K562 (cell line): ENCODE data around the gene SLIT2. TPM values are rescaled to one million over a fixed set of nuclear protein-coding genes. Genes with fewer than 3 reads are reported as not detected.

ENCODE experiments used
- ATAC-seq: fragments of 200-7000 bp; cut with Tn5 transposase; 3 replicates; pipeline ENCODE4 v1.9.1; 2020; ENCODE audit warnings: moderate library complexity
- BruUV-seq: library from RNA; stranded (reverse); fragments of 400-500 nt; replicated peaks from 2 replicates; lab custom pipeline; 2021; lab: Mats Ljungman, UMichigan
- CTCF ChIA-PET: fragments of 300-600 bp; formaldehyde crosslinking; extraction: SDS; loops from one replicate; lab custom pipeline; 2021; ENCODE audit warnings: low intra/inter-chr PET ratio; lab: Yijun Ruan, JAX
- POLR2A ChIA-PET: fragments of 300-600, 350-650 bp; sonication (Branson Sonifier 250); formaldehyde crosslinking; extraction: SDS; loops from one replicate; lab custom pipeline; 2021; ENCODE audit warnings: antibody characterized with exemption, inconsistent platforms; lab: Yijun Ruan, JAX
- DNase-seq, 4 experiments: peaks; one replicate each; pipeline versions ENCODE4 v3.0.0 to v3.0.0-alpha.2; 2011 to 2018; ENCODE audit warnings: low spot score in 3 of 4, mixed read lengths in 3 of 4; ENCODE audit errors: extremely low read depth in 1 of 4
- FAIRE-seq: peaks from 2 replicates; lab custom pipeline; 2011; peaks lifted over from hg19 to GRCh38; lab: Jason Lieb, UNC
- H2AFZ ChIP-seq: 2 replicates; pipeline ENCODE4 v1.6.0; 2011; ENCODE audit warnings: low read depth, low read length, control low read depth, inconsistent platforms
- H3K27ac ChIP-seq: fragments of 200-600 bp; 3 replicates; pipeline ENCODE4 v1.8.0; 2011; ENCODE audit warnings: low read depth, mild to moderate bottlenecking, control low read depth, inconsistent platforms, low read length, moderate library complexity, mixed read lengths; ENCODE audit errors: extremely low read depth
- H3K27me3 ChIP-seq, 2 experiments: fragments of 300-600 bp in 1 of 2; 2 replicates in 1 of 2; 3 replicates in 1 of 2; pipeline versions ENCODE4 v1.6.0 to v1.8.0; 2011; ENCODE audit warnings: inconsistent platforms in 2 of 2, low read length in 2 of 2, mild to moderate bottlenecking in 1 of 2, mixed read lengths in 1 of 2, moderate library complexity in 1 of 2; ENCODE audit not compliant: control insufficient read depth in 2 of 2, insufficient read depth in 2 of 2
- H3K36me3 ChIP-seq: fragments of 300-600 bp; 3 replicates; pipeline ENCODE4 v1.8.0; 2011; ENCODE audit warnings: mild to moderate bottlenecking, low read length, inconsistent platforms; ENCODE audit not compliant: control insufficient read depth, insufficient read depth
- H3K4me1 ChIP-seq, 2 experiments: fragments of 200-600 bp in 1 of 2; replicated peaks in 1 of 2; 2 replicates in 1 of 2; 3 replicates in 1 of 2; pipeline versions ENCODE4 v1.5.1 to v1.8.0; 2011; ENCODE audit warnings: inconsistent platforms in 2 of 2, low read length in 2 of 2, mild to moderate bottlenecking in 1 of 2, mixed read lengths in 1 of 2, moderate library complexity in 1 of 2; ENCODE audit not compliant: control insufficient read depth in 2 of 2, insufficient read depth in 2 of 2
- H3K4me2 ChIP-seq: 2 replicates; pipeline ENCODE4 v1.6.1; 2011; ENCODE audit warnings: low read length, control low read depth, inconsistent platforms, mixed read lengths; ENCODE audit not compliant: insufficient read depth
- H3K4me3 ChIP-seq: fragments of 200-600 bp; sonication (generic), shearing (Covaris generic); 2 replicates; pipeline ENCODE4 v1.5.1; 2016; ENCODE audit warnings: control low read depth, inconsistent platforms
- H3K79me2 ChIP-seq: fragments of 200-600 bp; 3 replicates; pipeline ENCODE4 v1.8.0; 2011; ENCODE audit warnings: low read length, inconsistent platforms; ENCODE audit not compliant: control insufficient read depth, insufficient read depth
- H3K9ac ChIP-seq, 2 experiments: 2 replicates each; pipeline versions ENCODE4 v1.6.0 to v1.6.1; 2011; ENCODE audit warnings: low read depth in 2 of 2, low read length in 2 of 2, control low read depth in 1 of 2, inconsistent platforms in 1 of 2, mild to moderate bottlenecking in 1 of 2, mixed read lengths in 1 of 2; ENCODE audit not compliant: insufficient read depth in 1 of 2
- H3K9me1 ChIP-seq: one replicate; pipeline ENCODE4 v1.6.0; 2011; ENCODE audit warnings: inconsistent platforms, mild to moderate bottlenecking, low read length, moderate library complexity; ENCODE audit not compliant: control insufficient read depth, insufficient read depth
- H3K9me3 ChIP-seq: replicated peaks from 2 replicates; pipeline ENCODE4 v1.5.1; 2011; ENCODE audit warnings: low read depth, low read length, inconsistent platforms; ENCODE audit not compliant: control insufficient read depth, insufficient read depth
- H4K20me1 ChIP-seq: replicated peaks from 2 replicates; pipeline ENCODE4 v1.6.1; 2011; ENCODE audit warnings: low read length, inconsistent platforms, mixed read lengths; ENCODE audit not compliant: control insufficient read depth, insufficient read depth
- BACH1 ChIP-seq: fragments of 200-800 bp; sonication (Bioruptor generic); IDR thresholded peaks from 2 replicates; pipeline ENCODE4 v1.6.1; 2016; ENCODE audit warnings: missing genetic modification characterization, missing compliant biosample characterization
- FOXM1 ChIP-seq, 2 experiments: fragments of 450-650 bp in 1 of 2; sonication (generic) in 1 of 2; formaldehyde crosslinking in 1 of 2; IDR thresholded peaks; 2 replicates each; pipeline versions ENCODE4 v1.6.1 to v1.9.0; 2017 to 2022; ENCODE audit warnings: low read depth in 2 of 2, mild to moderate bottlenecking in 2 of 2, missing genetic modification reagents in 1 of 2, moderate library complexity in 1 of 2
- JUND ChIP-seq, 2 experiments: IDR thresholded peaks; 2 replicates in 1 of 2; 3 replicates in 1 of 2; pipeline ENCODE4 v1.6.1; 2011; ENCODE audit warnings: borderline replicate concordance in 2 of 2, low read depth in 2 of 2, low read length in 2 of 2, improper control_type of control experiment in 1 of 2, missing biosample characterization in 1 of 2, missing genetic modification characterization in 1 of 2, missing genetic modification reagents in 1 of 2
- MED1 ChIP-seq: sonication (generic); formaldehyde crosslinking; IDR thresholded peaks from 2 replicates; pipeline ENCODE4 v1.8.1; 2023; ENCODE audit warnings: missing genetic modification reagents, borderline replicate concordance
- NCOA4 ChIP-seq: fragments of 450-650 bp; IDR thresholded peaks from 2 replicates; pipeline ENCODE4 v1.6.1; 2018; ENCODE audit warnings: mild to moderate bottlenecking; ENCODE audit not compliant: partially characterized antibody
- NFRKB ChIP-seq: fragments of 450-650 bp; IDR thresholded peaks from 2 replicates; pipeline ENCODE4 v1.6.1; 2016; ENCODE audit warnings: low read depth
- SMARCE1 ChIP-seq: fragments of 450-650 bp; IDR thresholded peaks from 2 replicates; pipeline ENCODE4 v1.7.1; 2016; ENCODE audit warnings: mild to moderate bottlenecking
- TSC22D4 ChIP-seq: fragments of 450-650 bp; IDR thresholded peaks from 2 replicates; pipeline ENCODE4 v1.6.1; 2016; ENCODE audit warnings: missing genetic modification characterization, missing biosample characterization, control low read depth
- XRCC3 ChIP-seq: fragments of 450-650 bp; IDR thresholded peaks from 2 replicates; pipeline ENCODE4 v1.6.1; 2017; ENCODE audit warnings: mild to moderate bottlenecking, moderate library complexity
- ZNF444 ChIP-seq: fragments of 250-450 bp; sonication (Bioruptor Pico); IDR thresholded peaks from 2 replicates; pipeline ENCODE4 v1.4.0; 2020; ENCODE audit warnings: mild to moderate bottlenecking, moderate library complexity
- ZNF778 ChIP-seq: fragments of 450-650 bp; formaldehyde crosslinking; IDR thresholded peaks from 2 replicates; pipeline ENCODE4 v1.4.0; 2020; ENCODE audit warnings: mild to moderate bottlenecking, moderate library complexity
- WGBS: fragments of 100-300 bp; shearing (Covaris generic); methylation state at CpG from one replicate; pipeline ENCODE4 v1.1.6; 2016; ENCODE audit warnings: low coverage, mixed read lengths; ENCODE audit not compliant: insufficient coverage; ENCODE audit errors: missing lambda C conversion rate; 5-methylcytosine and 5-hydroxymethylcytosine counted together
- in situ Hi-C: fragments of 300-500 bp; cut with MboI; formaldehyde crosslinking; loops from 4 replicates; pipeline ENCODE4 v1.15.0; 2018; ENCODE audit warnings: inconsistent platforms, mixed read lengths
- intact Hi-C: fragments of 100-400 bp; cut with micrococcal nuclease; formaldehyde crosslinking; loops from 2 replicates; pipeline ENCODE4 v1.14.2; 2022
- polyA plus RNA-seq, 8 experiments: library from polyadenylated mRNA; depleted of rRNA in 4 of 8; stranded (reverse) in 5 of 8; unstranded in 3 of 8; fragments of >200 nt; fragmentation: Nextera tagmentation in 2 of 8; fragmentation: Illumina TruSeq in 1 of 8; extraction: Ambion mirVana in 2 of 8; extraction: Trizol in 1 of 8; gene quantifications; 2 replicates each; pipeline versions ENCODE4 v1.2.1 to v1.2.3, GENCODE V29; 2011 to 2014; ENCODE audit warnings: inconsistent platforms in 1 of 8, missing spikeins in 1 of 8
- total RNA-seq, 7 experiments: library from RNA; depleted of rRNA in 6 of 7; stranded (reverse); fragments of >200 nt in 6 of 7; fragmentation: Illumina TruSeq in 2 of 7; extraction: Trizol in 2 of 7; gene quantifications; 2 replicates each; pipeline versions ENCODE4 v1.2.1 to v1.2.3, GENCODE V29; 2011 to 2021; ENCODE audit warnings: low replicate concordance in 1 of 7
- TF ChIP-seq, protein P1 (sequence below): fragments of 150-350 bp; IDR thresholded peaks from 2 replicates; pipeline ENCODE4 v1.6.1; 2014; ENCODE audit warnings: low read depth, mild to moderate bottlenecking, low read length, borderline replicate concordance
- TF ChIP-seq, protein P2 (sequence below): fragments of 250-450 bp; sonication (Bioruptor Pico); IDR thresholded peaks from 2 replicates; pipeline ENCODE4 v1.5.0; 2021
- TF ChIP-seq, protein P3 (sequence below): fragments of 250-450 bp; sonication (Bioruptor Pico); IDR thresholded peaks from 2 replicates; pipeline ENCODE4 v1.5.1; 2021; ENCODE audit warnings: mild to moderate bottlenecking

The SLIT2 gene
- total and polyA plus RNA-seq, 9 of the 15 experiments (the other 6 are each of a cell fraction or from before 2014, with no cell fraction given) = 1.8 to 8.1 (median 4.1) TPM

DNA sequence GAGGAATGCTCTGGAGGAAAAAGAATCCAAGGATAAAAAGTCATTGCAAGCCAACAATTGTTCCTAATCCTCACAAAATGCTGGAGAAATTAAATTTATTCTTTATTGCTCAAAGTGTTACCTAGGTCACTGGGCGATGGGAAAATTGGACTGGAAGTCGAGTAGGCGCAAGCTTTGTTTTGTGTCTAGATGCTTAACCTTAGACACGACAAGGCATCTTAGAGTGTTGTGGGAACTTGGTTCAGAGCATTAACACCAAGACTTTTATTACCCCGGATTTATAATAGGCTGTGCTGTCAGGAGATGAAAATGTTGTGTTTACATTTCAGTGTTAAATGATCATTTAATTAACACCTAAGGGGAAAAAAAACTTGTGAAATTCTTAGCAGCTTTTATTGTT, 25.1 kb downstream of the SLIT2 start:
- 0% methylated on average over 5 of the region's 5 CpGs for WGBS
- FAIRE-seq = no peak
- Histone ChIP-seq H3K4me1 (no peaks in the 10 kb centered on the region), H3K27ac (no peak overlapping the region), H3K36me3 (no peaks in the 10 kb centered on the region), H3K9me3 (no peaks in the 10 kb centered on the region), H3K9ac (no peak overlapping the region), H3K9me1 (no peaks in the 10 kb centered on the region), H3K79me2 (no peaks in the 10 kb centered on the region), H3K4me3 (no peak overlapping the region), H2AFZ (no peak overlapping the region), H4K20me1 (no peaks in the 10 kb centered on the region), H3K4me2 (no peak overlapping the region), H3K27me3 (no peaks in the 10 kb centered on the region)
- TF ChIP-seq SMARCE1 = no peak
- TF ChIP-seq FOXM1 (IDR thresholded peaks at IDR 0.05; ENCODE audit: low read depth) = no peak
- TF ChIP-seq FOXM1 (CRISPR knock-in tag; IDR thresholded peaks at IDR 0.05; ENCODE audit: low read depth) = no peak
- TF ChIP-seq, protein P1, sequence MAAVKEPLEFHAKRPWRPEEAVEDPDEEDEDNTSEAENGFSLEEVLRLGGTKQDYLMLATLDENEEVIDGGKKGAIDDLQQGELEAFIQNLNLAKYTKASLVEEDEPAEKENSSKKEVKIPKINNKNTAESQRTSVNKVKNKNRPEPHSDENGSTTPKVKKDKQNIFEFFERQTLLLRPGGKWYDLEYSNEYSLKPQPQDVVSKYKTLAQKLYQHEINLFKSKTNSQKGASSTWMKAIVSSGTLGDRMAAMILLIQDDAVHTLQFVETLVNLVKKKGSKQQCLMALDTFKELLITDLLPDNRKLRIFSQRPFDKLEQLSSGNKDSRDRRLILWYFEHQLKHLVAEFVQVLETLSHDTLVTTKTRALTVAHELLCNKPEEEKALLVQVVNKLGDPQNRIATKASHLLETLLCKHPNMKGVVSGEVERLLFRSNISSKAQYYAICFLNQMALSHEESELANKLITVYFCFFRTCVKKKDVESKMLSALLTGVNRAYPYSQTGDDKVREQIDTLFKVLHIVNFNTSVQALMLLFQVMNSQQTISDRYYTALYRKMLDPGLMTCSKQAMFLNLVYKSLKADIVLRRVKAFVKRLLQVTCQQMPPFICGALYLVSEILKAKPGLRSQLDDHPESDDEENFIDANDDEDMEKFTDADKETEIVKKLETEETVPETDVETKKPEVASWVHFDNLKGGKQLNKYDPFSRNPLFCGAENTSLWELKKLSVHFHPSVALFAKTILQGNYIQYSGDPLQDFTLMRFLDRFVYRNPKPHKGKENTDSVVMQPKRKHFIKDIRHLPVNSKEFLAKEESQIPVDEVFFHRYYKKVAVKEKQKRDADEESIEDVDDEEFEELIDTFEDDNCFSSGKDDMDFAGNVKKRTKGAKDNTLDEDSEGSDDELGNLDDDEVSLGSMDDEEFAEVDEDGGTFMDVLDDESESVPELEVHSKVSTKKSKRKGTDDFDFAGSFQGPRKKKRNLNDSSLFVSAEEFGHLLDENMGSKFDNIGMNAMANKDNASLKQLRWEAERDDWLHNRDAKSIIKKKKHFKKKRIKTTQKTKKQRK = no peak
- no peak for TF ChIP-seq NCOA4
- no peak for TF ChIP-seq XRCC3
- no peak for TF ChIP-seq ZNF778 (CRISPR knock-in tag)
- no peak for TF ChIP-seq NFRKB
- TF ChIP-seq, protein P2, sequence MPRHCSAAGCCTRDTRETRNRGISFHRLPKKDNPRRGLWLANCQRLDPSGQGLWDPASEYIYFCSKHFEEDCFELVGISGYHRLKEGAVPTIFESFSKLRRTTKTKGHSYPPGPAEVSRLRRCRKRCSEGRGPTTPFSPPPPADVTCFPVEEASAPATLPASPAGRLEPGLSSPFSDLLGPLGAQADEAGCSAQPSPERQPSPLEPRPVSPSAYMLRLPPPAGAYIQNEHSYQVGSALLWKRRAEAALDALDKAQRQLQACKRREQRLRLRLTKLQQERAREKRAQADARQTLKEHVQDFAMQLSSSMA (CRISPR knock-in tag) = no peak
- no peak for TF ChIP-seq JUND (IDR thresholded peaks at IDR 0.05; ENCODE audit: borderline replicate concordance, low read depth, low read length)
- TF ChIP-seq JUND (tag; IDR thresholded peaks at IDR 0.05; ENCODE audit: borderline replicate concordance, low read depth, low read length) = no peak
- no peak for TF ChIP-seq TSC22D4 (tag)
- TF ChIP-seq BACH1 = no peak
- TF ChIP-seq, protein P3, sequence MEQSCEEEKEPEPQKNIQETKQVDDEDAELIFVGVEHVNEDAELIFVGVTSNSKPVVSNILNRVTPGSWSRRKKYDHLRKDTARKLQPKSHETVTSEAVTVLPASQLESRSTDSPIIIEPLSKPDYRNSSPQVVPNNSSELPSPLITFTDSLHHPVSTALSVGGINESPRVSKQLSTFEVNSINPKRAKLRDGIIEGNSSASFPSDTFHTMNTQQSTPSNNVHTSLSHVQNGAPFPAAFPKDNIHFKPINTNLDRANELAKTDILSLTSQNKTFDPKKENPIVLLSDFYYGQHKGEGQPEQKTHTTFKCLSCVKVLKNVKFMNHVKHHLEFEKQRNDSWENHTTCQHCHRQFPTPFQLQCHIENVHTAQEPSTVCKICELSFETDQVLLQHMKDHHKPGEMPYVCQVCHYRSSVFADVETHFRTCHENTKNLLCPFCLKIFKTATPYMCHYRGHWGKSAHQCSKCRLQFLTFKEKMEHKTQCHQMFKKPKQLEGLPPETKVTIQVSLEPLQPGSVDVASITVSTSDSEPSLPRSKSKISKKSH (CRISPR knock-in tag) = no peak
- no peak for TF ChIP-seq ZNF444
- TF ChIP-seq MED1 (CRISPR knock-in tag) = no peak
- intact Hi-C loops (no loop called here), in situ Hi-C loops (no loop called here)
- ATAC-seq = no peak
- ChIA-PET CTCF (no interaction called here), POLR2A (interaction anchor here (0.7 kb wide), 1 partner anchor 79 kb away, joined by 3 read pairs; no protein-coding TSS in a partner anchor)
- BruUV-seq = no TSS peak
- DNase-seq = no peak
